ENCODE results near the gene ANO7.

Gene ANO7

DNA sequence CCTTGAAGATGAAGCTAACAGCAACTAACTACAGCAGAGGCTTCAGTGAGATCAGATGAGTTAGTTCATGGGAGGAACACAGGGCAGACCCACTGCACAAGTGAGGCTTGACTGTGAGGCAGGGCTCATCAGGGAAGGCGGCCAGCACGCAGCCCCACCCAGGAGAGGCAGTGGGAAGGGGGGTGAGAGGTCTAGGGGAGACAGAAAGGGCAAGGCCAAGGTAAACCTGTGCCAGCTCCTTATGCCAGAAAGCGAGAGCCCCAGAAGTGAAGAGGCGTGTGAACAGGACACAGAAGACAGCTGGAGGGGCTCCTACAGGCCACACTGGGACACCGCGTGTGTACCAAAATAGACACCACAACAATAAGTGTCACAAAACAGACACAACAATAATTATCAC lies 48.6 kb downstream of the ANO7 start:
- Histone ChIP-seq H3K36me3 (peaks cover 97% of the 10 kb centered on the region), H3K9me3 (no peaks in the 10 kb centered on the region), H3K4me1 (ENCODE audit: control insufficient read depth in 1 of 2, insufficient read depth in 1 of 2, low read depth in 1 of 2, low read length in 1 of 2) (no peaks in the 10 kb centered on the region), H3K27ac (no peak overlapping the region), H3K27me3 (no peaks in the 10 kb centered on the region), H3K4me3 (ENCODE audit: low read depth in 1 of 2, low read length in 1 of 2) (no peak overlapping the region)
- TF ChIP-seq, protein P1, sequence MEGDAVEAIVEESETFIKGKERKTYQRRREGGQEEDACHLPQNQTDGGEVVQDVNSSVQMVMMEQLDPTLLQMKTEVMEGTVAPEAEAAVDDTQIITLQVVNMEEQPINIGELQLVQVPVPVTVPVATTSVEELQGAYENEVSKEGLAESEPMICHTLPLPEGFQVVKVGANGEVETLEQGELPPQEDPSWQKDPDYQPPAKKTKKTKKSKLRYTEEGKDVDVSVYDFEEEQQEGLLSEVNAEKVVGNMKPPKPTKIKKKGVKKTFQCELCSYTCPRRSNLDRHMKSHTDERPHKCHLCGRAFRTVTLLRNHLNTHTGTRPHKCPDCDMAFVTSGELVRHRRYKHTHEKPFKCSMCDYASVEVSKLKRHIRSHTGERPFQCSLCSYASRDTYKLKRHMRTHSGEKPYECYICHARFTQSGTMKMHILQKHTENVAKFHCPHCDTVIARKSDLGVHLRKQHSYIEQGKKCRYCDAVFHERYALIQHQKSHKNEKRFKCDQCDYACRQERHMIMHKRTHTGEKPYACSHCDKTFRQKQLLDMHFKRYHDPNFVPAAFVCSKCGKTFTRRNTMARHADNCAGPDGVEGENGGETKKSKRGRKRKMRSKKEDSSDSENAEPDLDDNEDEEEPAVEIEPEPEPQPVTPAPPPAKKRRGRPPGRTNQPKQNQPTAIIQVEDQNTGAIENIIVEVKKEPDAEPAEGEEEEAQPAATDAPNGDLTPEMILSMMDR (IDR thresholded peaks at IDR 0.05), result no peak

GRCh38 chr2:241237949-241238371 lies 49.5 kb downstream of the ANO7 start:
- H3K4me3 ChIP-seq (ENCODE audit: low read depth in 1 of 2, low read length in 1 of 2), result no peak overlapping the region
- H3K27ac ChIP-seq, result no peak overlapping the region
- no peaks in the 10 kb centered on the region for H3K27me3 ChIP-seq
- no peaks in the 10 kb centered on the region for H3K4me1 ChIP-seq (ENCODE audit: control insufficient read depth in 1 of 2, insufficient read depth in 1 of 2, low read depth in 1 of 2, low read length in 1 of 2)
- H3K36me3 ChIP-seq, result peaks cover 97% of the 10 kb centered on the region
- H3K9me3 ChIP-seq, result no peaks in the 10 kb centered on the region
- TF ChIP-seq, protein P1 (IDR thresholded peaks at IDR 0.05), result no peak

GRCh38 chr2:241238693-241239198 lies 50.3 kb downstream of the ANO7 start:
- TF ChIP-seq, protein P1 (IDR thresholded peaks at IDR 0.05), result no peak
- Histone ChIP-seq H3K27me3 (no peaks in the 10 kb centered on the region), H3K27ac (no peak overlapping the region), H3K9me3 (no peaks in the 10 kb centered on the region), H3K36me3 (peaks cover 97% of the 10 kb centered on the region), H3K4me3 (ENCODE audit: low read depth in 1 of 2, low read length in 1 of 2) (no peak overlapping the region), H3K4me1 (ENCODE audit: control insufficient read depth in 1 of 2, insufficient read depth in 1 of 2, low read depth in 1 of 2, low read length in 1 of 2) (no peaks in the 10 kb centered on the region)

DNA sequence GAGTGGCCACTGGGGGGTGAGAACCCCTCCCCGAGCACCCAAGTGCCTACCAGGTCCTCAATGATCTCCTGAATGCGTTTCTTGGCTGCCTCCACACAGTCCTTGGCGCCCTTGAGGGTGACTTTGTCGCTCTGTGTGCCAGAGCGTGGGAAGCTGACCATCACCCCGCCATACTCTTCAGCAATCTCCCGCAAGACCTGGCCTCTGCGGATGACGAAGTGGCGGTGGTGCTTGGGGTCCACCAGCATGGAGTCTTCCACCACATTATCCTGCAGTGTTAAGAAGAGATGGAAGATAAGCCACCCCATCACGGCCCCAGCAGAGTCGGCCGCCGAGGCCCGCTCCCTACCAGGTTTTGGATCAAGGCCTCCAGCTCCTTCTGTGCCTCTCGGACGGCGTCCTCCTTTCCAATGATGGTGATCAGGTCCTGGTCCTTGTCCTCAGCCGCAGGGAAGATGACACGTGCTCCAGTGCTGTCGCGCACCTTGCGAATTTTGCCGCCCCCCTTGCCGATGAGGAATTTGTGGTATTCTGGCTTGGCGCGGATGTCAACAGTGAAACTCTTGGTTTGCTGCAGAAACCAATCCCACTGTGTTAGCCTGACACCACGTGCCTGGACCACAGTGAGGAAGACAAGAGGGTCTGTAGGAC lies 51.2 kb downstream of the ANO7 start:
- no peaks in the 10 kb centered on the region for H3K27me3 ChIP-seq
- H3K27ac ChIP-seq, result no peak overlapping the region

DNA sequence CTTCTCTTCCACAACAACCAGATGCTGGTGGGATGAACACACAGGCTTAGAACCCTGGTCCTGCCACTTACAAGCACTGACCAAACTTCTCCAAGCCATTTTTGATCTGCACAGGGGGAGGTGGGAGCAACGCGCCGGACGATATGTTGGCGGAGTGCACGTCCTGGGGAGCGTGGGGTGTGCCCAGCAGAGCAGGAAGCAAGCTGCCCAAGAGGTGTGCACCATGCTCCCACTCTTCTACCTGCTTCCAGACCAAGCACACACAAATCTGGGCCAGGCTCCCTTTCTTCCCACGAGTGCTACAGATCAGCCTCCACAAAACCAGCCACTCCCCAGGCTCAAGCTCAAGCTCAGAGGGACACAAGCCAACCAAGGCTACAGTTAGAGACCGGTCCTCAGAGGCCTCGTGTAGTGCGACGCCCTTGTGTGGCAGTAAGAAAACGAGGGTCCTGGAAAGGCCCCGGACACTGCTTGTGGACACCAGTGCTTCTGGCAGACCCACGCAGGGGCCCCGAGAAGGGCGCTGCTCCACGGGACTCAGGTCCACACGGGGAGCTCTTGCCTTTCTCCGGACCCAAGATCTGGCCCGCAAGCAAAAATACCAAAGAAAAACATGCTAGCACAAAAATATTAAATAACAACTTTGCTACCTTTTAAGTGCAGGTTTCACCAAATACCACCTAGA lies 52.0 kb downstream of the ANO7 start:
- H3K27me3 ChIP-seq, result no peaks in the 10 kb centered on the region
- no peak overlapping the region for H3K4me3 ChIP-seq (ENCODE audit: low read depth in 1 of 2, low read length in 1 of 2)
- H3K9me3 ChIP-seq, result no peaks in the 10 kb centered on the region
- no peak overlapping the region for H3K27ac ChIP-seq
- H3K4me1 ChIP-seq (ENCODE audit: control insufficient read depth in 1 of 2, insufficient read depth in 1 of 2, low read depth in 1 of 2, low read length in 1 of 2), result no peaks in the 10 kb centered on the region
- peaks cover 97% of the 10 kb centered on the region for H3K36me3 ChIP-seq
- TF ChIP-seq, protein P1 (IDR thresholded peaks at IDR 0.05), result no peak

More for the DNA sequence above, 51.2 kb downstream of the ANO7 start:
- no peak overlapping the region for H3K4me3 ChIP-seq (ENCODE audit: low read depth in 1 of 2, low read length in 1 of 2)
- TF ChIP-seq, protein P1 (IDR thresholded peaks at IDR 0.05), result no peak
- no peaks in the 10 kb centered on the region for H3K4me1 ChIP-seq (ENCODE audit: control insufficient read depth in 1 of 2, insufficient read depth in 1 of 2, low read depth in 1 of 2, low read length in 1 of 2)
- peaks cover 97% of the 10 kb centered on the region for H3K36me3 ChIP-seq
- no peaks in the 10 kb centered on the region for H3K9me3 ChIP-seq
